K562 (cell line): ENCODE data around the gene SOX18.

ENCODE experiments used
- CTCF ChIP-seq, 3 experiments: IDR thresholded peaks in 2 of 3; conservative IDR thresholded peaks in 1 of 3; 2 replicates each; pipeline ENCODE4 v1.5.1; 2011 to 2012; ENCODE audit warnings: low read length in 3 of 3, mild to moderate bottlenecking in 3 of 3, control low read depth in 2 of 3, improper control_type of control experiment in 1 of 3, inconsistent platforms in 1 of 3, low read depth in 1 of 3, mixed read lengths in 1 of 3, moderate library complexity in 1 of 3; ENCODE audit not compliant: insufficient read depth in 2 of 3
- DNMT1 ChIP-seq: fragments of 450-650 bp; IDR thresholded peaks from 2 replicates; pipeline ENCODE4 v1.6.1; 2016; ENCODE audit warnings: antibody characterized with exemption, mild to moderate bottlenecking
- MEF2D ChIP-seq: conservative IDR thresholded peaks from 2 replicates; pipeline ENCODE4 v1.6.1; 2016; ENCODE audit warnings: low read depth, missing genetic modification characterization, missing compliant biosample characterization
- USF2 ChIP-seq: sonication (generic); formaldehyde crosslinking; IDR thresholded peaks from 2 replicates; pipeline ENCODE4 v1.5.0; 2020; ENCODE audit warnings: missing genetic modification reagents
- ZC3H4 ChIP-seq: sonication (generic); formaldehyde crosslinking; IDR thresholded peaks from 2 replicates; pipeline ENCODE4 v1.9.0; 2021; ENCODE audit warnings: missing genetic modification reagents, borderline replicate concordance
- ZNF407 ChIP-seq: fragments of 450-650 bp; IDR thresholded peaks from 2 replicates; pipeline ENCODE4 v1.6.1; 2016; ENCODE audit warnings: low read depth

- TF ChIP-seq USF2 (no peak), CTCF (IDR thresholded peaks at IDR 0.05 in 2 of 3, conservative IDR thresholded peaks at IDR 0.05 in 1 of 3; ENCODE audit: insufficient read depth in 2 of 3, low read depth in 1 of 3, low read length in 3 of 3) (no peak), ZNF407 (no peak), MEF2D (tag) (no peak), ZC3H4 (no peak), DNMT1 (no peak)
Measured at GRCh38 chr20:64075556-64075955, 26.1 kb upstream of the SOX18 start.
